Activated CD8-positive, alpha-beta memory T cell treated with anti-CD3 and anti-CD28 coated beads for 1 hour (primary cell): Measurements from ENCODE around the gene PPP1R14B.

Experiments used
- DNase-seq, 2 donors: peaks; one replicate each; pipeline ENCODE4 v3.0.0-alpha.2; 2020; ENCODE audit warnings: low read depth in 1 of 2; ENCODE audit errors: extremely low read depth in 1 of 2

The PPP1R14B gene

DNA sequence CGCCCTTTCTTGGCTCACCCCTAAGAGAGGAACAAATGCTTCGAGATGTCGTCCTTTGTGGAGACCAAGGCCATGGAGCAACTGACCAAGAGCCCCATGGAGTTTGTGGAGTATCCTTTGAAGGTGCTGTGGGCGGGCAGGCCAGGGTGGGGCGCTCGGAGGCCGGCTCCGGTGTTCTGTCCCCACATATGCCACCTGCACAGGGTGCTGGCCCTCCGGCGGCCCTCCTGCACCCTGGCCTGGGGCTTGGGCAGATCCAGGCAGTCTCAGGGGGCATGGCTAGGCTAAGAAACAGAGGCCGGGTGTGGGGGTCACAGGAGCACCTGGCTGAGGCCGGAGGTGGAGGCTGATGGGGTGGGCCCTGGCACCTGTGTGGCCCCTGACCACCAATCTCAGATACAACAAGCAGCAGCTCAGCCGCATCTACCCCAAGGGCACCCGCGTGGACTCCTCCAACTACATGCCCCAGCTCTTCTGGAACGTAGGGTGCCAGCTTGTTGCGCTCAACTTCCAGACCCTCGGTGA lies 14.9 kb upstream of the PPP1R14B start:
- DNase-seq: no peak

- DNase-seq: no peak
These were observed 13.5 kb upstream of the PPP1R14B start for GRCh38 chr11:64260147-64260708.

DNA sequence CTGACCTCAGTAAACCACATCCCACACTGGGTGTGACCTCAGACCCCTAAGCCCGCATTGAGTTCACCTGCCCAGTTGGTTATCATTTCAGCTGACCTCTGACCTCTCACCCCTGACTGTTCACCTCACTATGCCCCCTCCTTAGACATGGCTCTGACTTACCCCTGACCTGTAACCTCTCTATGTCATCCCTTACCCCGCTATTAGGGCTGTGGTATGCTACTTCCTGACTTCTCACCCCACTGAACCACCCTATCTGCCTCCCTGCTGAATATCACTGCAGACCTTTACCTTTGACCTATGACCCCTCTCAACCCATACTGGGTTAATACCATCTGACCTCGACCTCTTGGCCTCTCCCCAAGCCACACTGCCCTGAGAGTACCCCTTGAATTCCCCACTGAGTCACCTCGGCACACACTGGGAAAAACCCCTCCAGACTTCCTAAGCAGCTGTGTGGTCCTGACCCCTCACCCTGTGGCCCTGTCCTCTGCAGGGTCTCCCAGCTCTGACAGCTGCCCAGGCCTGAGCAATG lies 12.9 kb upstream of the PPP1R14B start:
- no peak for DNase-seq

DNA sequence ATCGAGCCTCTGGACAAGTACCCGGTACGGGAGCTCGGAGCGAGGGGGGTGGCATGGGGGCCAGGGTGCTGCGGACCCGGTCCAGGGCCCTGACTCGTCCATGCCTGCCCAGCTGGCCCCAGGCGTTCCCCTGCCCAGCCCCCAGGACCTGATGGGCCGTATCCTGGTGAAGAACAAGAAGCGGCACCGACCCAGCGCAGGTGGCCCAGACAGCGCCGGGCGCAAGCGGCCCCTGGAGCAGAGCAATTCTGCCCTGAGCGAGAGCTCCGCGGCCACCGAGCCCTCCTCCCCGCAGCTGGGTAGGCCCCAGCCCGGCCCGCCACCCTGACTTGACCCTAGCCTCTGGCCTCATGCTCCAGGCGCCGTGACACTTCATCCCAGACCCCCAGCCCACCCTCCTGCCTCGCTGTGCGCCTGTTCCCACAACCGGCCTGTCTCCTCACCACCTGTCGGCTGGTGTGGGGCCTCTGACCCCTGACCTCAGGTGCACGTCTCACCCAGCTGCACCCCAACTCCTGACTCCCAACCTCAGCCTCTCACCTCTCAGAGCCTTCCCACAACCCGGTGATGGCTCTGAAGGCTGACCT lies 12.3 kb upstream of the PPP1R14B start:
- DNase-seq: no peak

DNA sequence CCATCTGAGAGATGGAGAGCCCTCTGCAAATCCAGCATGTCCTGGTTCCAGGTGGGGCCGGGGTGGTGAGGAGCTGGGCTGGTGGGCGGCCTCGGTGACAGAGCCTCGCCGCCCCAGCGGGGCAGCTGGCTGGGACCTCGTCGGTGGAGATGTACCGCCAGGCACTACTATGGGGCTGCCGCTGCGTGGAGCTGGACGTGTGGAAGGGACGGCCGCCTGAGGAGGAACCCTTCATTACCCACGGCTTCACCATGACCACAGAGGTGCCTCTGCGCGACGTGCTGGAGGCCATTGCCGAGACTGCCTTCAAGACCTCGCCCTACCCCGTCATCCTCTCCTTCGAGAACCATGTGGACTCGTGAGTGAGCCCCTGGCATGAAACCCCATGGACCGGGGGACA lies 11.6 kb upstream of the PPP1R14B start:
- DNase-seq: no peak

- no peak for DNase-seq
These were observed 9.6 kb upstream of the PPP1R14B start for GRCh38 chr11:64256300-64256699.

DNA sequence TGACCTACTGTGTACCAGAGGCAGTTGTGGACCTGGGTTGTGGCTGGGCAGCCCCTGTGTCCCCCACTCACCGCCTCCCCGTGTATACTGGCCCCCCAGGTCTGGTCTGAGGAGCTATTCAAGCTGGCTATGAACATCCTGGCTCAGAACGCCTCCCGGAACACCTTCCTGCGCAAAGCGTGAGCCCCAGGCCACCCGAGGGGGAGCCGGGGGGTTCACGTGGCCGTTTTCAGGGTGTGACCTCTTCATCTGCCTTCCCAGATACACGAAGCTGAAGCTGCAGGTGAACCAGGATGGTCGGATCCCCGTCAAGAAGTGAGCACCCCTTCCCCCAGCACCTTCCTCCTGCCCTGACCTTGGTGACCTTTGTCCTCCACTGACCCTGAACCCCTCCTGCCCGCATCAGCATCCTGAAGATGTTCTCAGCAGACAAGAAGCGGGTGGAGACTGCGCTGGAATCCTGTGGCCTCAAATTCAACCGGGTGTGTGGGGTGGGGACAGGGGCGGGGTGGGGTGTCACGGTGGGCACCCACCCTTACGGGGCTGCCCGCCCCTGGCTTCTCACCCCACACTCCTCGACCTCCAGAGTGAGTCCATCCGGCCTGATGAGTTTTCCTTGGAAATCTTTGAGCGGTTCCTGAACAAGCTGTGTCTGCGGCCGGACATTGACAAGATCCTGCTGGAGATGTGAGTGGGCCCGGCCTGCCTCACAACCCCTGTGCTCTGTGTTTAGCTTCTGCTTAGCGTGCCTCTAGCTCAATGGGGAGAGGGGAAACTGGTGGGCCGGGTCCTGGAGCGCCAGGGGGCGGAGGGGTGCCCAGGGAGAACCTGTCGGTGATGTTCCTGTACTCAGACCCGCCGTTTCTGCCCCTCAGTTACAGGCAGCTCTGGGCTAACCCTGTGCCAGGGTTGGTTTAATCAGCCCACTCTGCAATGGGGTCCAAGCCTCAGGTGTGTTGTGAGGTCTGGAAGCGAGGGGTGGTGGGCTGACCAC lies 8.7 kb upstream of the PPP1R14B start:
- no peak for DNase-seq

DNA sequence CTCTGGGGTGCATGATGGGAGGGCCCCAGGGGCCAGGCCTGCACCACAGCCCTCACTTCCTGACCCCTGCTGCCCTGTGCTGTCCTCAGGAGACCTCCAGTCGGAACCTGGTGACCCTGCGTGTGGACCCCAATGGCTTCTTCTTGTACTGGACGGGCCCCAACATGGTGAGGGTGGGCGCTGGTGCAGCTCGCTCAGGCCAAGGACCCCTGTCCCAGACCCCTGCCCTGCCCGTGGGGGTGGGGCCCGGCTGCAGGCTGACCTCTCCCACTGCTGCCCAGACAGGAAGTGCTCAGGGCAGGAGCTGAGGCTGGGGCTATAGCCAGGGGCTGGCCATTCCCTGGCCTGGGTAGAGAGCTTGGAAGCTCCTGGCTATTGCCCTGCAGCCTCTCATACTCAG lies 7.6 kb upstream of the PPP1R14B start:
- DNase-seq: no peak

GRCh38 chr11:64253481-64253880 lies 6.7 kb upstream of the PPP1R14B start:
- DNase-seq: no peak

DNA sequence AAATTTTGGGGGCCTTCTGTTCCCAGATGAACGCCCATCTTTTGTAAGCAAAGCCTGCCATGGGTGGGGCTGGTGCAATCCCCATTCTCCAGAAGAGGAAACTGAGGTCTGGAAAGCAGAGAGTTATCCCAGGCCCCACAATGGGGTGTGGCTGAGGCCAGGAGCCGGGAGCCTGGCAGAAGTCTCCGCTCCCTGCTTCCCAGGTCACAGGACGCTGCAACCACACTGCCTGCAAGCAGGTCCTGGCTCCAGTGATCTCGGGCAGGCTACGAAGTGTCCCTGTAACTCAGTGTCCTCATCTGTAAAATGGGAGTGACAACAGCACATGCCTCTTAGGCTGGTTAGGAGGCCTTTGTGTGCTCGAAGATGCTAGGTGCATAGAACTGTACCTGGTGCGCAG lies 6.3 kb upstream of the PPP1R14B start:
- no peak for DNase-seq

GRCh38 chr11:64252003-64252872 lies 5.5 kb upstream of the PPP1R14B start:
- no peak for DNase-seq

- DNase-seq: no peak
These were observed 4.9 kb upstream of the PPP1R14B start for GRCh38 chr11:64251753-64252002.

- peak in 1 of 2 donors; percentile 56 for DNase-seq
These were observed 4.4 kb upstream of the PPP1R14B start, which contains the start of gene PLCB3 for GRCh38 chr11:64251016-64251752. TSS of gene PLCB3 (plus strand) at chr11:64251530. CDS start at chr11:64251650, 120 bp downstream.

DNA sequence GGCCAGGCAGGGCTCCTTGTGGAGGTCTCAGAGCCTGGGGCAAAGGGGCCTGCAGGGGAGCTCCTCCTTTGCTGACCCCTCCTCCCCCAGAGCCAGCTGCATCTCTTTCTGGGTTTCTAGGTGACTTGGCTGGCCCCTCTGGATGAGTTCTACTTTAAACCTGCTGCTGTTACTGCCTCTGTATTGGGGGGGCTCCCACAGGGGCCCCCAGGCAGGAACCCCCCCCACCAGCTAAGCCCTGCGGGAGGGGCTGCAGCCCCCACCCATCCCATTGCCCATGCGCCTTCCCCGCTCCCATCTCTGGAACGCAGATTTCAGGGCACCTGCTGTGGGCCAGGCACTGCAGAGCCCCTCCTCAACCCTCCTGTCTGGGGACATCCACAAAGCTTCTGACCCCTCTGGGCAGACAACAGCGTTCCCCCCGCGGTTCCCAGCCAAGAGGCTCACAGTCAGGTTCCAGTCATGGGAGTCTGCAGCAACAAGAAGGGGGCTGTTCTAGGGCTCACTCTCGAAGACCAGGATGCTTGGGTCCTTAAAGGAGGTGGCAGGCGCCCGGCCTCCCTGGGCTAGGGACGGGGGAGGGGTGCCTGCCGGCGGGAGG lies 3.8 kb upstream of the PPP1R14B start:
- no peak for DNase-seq

DNA sequence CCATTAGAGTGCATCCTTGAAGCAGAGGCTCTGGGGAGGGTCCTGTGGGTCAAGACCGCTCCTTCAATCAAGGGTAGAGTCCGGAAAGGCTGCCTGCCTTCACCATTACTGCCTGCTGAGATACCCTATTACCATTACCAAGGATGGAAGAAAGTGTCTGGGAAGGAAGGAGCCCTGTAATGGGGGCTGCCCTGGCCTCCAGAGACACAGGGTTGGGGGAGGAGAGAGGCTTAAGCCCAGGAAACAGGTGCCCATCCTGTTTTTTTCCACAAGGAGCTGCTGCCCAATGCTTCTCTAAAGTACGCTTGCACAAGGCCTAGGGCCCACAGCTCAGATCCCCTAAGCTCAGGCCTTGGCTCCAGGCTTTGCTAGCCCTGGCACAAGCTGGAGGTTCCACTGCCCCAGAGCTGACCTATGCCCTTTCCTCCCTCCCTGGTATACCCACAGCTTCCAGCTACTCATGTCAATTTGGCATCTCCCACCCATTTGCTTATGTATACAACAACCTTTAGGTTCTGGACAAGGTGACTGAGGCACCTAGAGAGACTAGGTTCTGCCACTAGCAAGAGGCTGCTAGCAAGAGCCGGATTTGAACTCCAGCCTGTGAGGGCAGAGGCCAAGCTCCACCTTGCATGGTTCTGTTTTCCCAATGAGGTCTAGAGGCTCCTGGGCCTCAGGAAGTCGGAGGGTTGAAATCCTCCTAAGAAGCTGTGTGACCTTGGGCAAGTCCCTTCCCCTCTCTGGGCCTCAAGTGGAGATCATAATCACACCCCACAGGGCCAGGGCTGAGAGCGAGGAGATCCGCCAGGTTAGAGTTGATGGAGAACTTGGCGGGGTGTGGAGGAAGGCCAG lies 3.0 kb upstream of the PPP1R14B start:
- no peak for DNase-seq

DNA sequence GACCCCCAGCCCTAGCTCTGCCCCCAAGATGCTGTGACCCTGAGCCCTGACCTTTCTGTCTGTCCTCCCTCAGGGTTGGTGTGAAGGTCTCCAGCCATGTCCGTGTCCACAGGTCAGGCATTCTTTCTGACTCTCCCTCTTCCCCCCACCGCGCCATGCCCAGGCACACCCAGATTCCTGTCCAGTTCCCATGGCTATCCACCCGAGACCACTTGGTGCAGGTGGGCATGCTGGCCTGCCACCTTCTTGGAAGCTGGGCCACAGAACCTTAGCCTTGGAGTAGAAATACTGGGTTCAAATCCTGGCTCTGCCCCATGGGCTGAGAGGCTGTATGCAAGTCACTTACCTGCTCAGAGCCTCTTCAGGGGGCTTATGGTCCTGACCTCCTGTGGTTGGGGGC lies 2.3 kb upstream of the PPP1R14B start:
- DNase-seq: no peak

DNA sequence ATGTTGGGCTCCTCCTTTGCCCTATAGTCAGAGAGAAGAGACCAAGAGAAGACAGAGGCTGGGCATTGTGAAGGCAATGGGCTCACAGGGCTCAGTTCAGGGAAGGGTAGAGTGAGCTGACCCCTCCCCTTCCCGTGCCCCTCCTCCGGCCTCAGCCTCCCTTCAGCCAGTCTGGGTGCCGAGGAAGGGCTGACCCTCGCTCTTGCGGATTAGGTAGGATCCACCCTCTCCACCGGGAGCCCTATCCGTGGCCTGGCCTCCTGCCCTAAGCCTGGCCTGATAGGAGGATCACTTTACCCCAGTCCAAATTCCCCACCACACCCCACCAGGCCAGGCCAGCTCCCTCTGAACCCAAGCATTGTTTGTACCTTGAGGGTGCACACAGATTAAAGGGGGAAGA lies 1.8 kb upstream of the PPP1R14B start:
- no peak for DNase-seq

DNA sequence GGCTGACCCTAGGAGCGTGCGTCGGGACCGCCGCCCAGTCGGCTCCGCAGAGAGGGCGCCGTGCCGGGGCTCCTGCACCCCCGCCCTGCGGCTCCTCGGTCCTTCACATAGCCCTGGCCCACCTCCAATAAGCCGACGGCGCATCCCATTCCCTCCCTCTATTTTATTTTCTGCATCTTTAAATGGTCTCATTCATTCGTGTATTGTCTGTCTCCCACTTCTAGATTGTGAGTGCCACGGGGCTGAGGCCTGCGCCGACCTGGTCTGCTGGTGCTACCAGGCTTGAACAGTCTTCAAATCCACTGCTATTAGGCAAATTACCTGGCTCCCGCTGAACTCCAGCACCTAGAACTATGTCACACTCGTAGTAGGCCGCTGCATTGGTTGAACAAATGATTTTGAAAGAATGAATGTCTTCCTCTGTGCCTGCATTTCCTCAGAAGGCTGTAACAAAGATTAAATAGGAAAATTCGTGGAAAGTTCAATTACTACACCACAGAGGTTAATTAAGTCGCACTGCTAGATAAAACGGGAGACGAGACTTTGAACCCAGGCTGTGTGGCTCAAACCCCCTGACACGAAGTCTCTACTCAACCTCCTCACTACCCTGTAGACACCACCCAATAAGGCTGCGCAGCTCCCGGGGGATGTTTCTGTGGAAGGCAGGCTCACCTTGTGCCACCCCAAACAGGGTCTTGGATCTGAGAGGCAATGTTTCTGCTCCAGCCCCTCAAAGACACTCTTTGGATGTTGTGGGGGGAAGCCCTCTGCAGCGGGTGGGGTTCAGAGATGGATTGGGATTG lies 1.2 kb upstream of the PPP1R14B start:
- no peak for DNase-seq
